Neural crest cell (in vitro differentiated cells): ENCODE measurements around the gene ATP2C2. TPM values are rescaled to one million over a fixed set of nuclear protein-coding genes. Genes with fewer than 3 reads are reported as not detected.

Experiments
- DNase-seq: peaks from one replicate; pipeline ENCODE4 v3.0.0; 2021; ENCODE audit warnings: low read depth, mixed read lengths, low spot score
- H3K27ac Mint-ChIP-seq: one replicate; pipeline ENCODE4 v1.8.0; 2021; ENCODE audit warnings: mild to moderate bottlenecking, mixed read lengths; ENCODE audit not compliant: unreplicated experiment
- H3K27me3 Mint-ChIP-seq: 2 replicates; pipeline ENCODE4 v1.8.0; 2021; ENCODE audit warnings: low read depth, mild to moderate bottlenecking, mixed read lengths
- H3K36me3 Mint-ChIP-seq: 2 replicates; pipeline ENCODE4 v1.8.0; 2021; ENCODE audit warnings: low read depth, mild to moderate bottlenecking, mixed read lengths
- H3K4me1 Mint-ChIP-seq: 2 replicates; pipeline ENCODE4 v1.8.0; 2021; ENCODE audit warnings: mixed read lengths
- H3K4me3 Mint-ChIP-seq: one replicate; pipeline ENCODE4 v1.8.0; 2021; ENCODE audit warnings: mild to moderate bottlenecking, mixed read lengths
- H3K9me3 Mint-ChIP-seq: 2 replicates; pipeline ENCODE4 v1.8.0; 2021; ENCODE audit warnings: mixed read lengths
- CTCF ChIP-seq: fragments of 200-600 bp; sonication (generic); conservative IDR thresholded peaks from 2 replicates; pipeline ENCODE4 v1.5.0; 2021; ENCODE audit warnings: antibody characterized with exemption, mild to moderate bottlenecking
- total RNA-seq: library from RNA; stranded (reverse); gene quantifications from 2 replicates; pipeline ENCODE4 v1.2.1, GENCODE V29; 2021

Gene ATP2C2
- total RNA-seq, 1 donor from 2014 or later, result 0.30 TPM

GRCh38 chr16:84462296-84463210, 94.2 kb downstream of the ATP2C2 start:
- Mint-ChIP-seq H3K27ac (no peak overlapping the region), H3K9me3 (peaks cover 6% of the 10 kb centered on the region), H3K27me3 (no peaks in the 10 kb centered on the region), H3K4me3 (no peak overlapping the region), H3K4me1 (peaks cover 4% of the 10 kb centered on the region), H3K36me3 (peaks cover 30% of the 10 kb centered on the region)
- no peak for DNase-seq
- no peak for TF ChIP-seq CTCF

- Mint-ChIP-seq H3K9me3 (peaks cover 6% of the 10 kb centered on the region), H3K27ac (no peak overlapping the region), H3K4me3 (no peak overlapping the region), H3K36me3 (peaks cover 36% of the 10 kb centered on the region), H3K4me1 (peaks cover 4% of the 10 kb centered on the region), H3K27me3 (no peaks in the 10 kb centered on the region)
- no peak for TF ChIP-seq CTCF
- DNase-seq, result no peak
These were observed 94.9 kb downstream of the ATP2C2 start for GRCh38 chr16:84463221-84463620.

- no peaks in the 10 kb centered on the region for H3K27me3 Mint-ChIP-seq
- H3K27ac Mint-ChIP-seq, result no peak overlapping the region
- TF ChIP-seq CTCF, result no peak
- H3K4me3 Mint-ChIP-seq, result no peak overlapping the region
- peaks cover 35% of the 10 kb centered on the region for H3K36me3 Mint-ChIP-seq
- peaks cover 6% of the 10 kb centered on the region for H3K9me3 Mint-ChIP-seq
- no peak for DNase-seq
- H3K4me1 Mint-ChIP-seq, result peaks cover 4% of the 10 kb centered on the region
These were observed 95.8 kb downstream of the ATP2C2 start for GRCh38 chr16:84464116-84464515.

- Mint-ChIP-seq H3K4me1 (peaks cover 4% of the 10 kb centered on the region), H3K27ac (no peak overlapping the region), H3K9me3 (peaks cover 6% of the 10 kb centered on the region), H3K27me3 (no peaks in the 10 kb centered on the region), H3K4me3 (no peak overlapping the region), H3K36me3 (peaks cover 29% of the 10 kb centered on the region)
- DNase-seq, result no peak
- TF ChIP-seq CTCF, result no peak
These were observed 96.8 kb downstream of the ATP2C2 start for GRCh38 chr16:84465154-84465553.

GRCh38 chr16:84466692-84467091, 98.4 kb downstream of the ATP2C2 start:
- H3K27ac Mint-ChIP-seq, result no peak overlapping the region
- H3K9me3 Mint-ChIP-seq, result peaks cover 6% of the 10 kb centered on the region
- no peak overlapping the region for H3K4me3 Mint-ChIP-seq
- no peak for TF ChIP-seq CTCF
- DNase-seq, result no peak
- H3K4me1 Mint-ChIP-seq, result no peaks in the 10 kb centered on the region
- no peaks in the 10 kb centered on the region for H3K27me3 Mint-ChIP-seq
- peaks cover 28% of the 10 kb centered on the region for H3K36me3 Mint-ChIP-seq
